DOHH2 (cell line): ENCODE results near the gene NOXA1.

Experiments
- H3F3A ChIP-seq: fragments of 200-600 bp; sonication (generic), shearing (Covaris generic); 2 replicates; pipeline ENCODE4 v1.6.0; 2016; ENCODE audit warnings: antibody characterized with exemption, mild to moderate bottlenecking; ENCODE audit not compliant: control insufficient read depth, insufficient read depth
- H3K27ac ChIP-seq: fragments of 200-600 bp; sonication (generic); 2 replicates; pipeline ENCODE4 v1.5.1; 2014; ENCODE audit warnings: low read depth, mild to moderate bottlenecking, low read length, moderate library complexity
- H3K27me3 ChIP-seq: fragments of 200-600 bp; sonication (generic); 2 replicates; pipeline ENCODE4 v1.6.1; 2014; ENCODE audit warnings: mild to moderate bottlenecking, low read length, mixed read lengths; ENCODE audit not compliant: control insufficient read depth
- H3K36me3 ChIP-seq: fragments of 200-600 bp; sonication (generic); 2 replicates; pipeline ENCODE4 v1.6.1; 2014; ENCODE audit warnings: mild to moderate bottlenecking, low read length, moderate library complexity, mixed read lengths; ENCODE audit not compliant: control insufficient read depth
- H3K4me1 ChIP-seq: fragments of 200-600 bp; sonication (generic); 2 replicates; pipeline ENCODE4 v1.6.1; 2014; ENCODE audit warnings: mild to moderate bottlenecking, low read length, mixed read lengths; ENCODE audit not compliant: control insufficient read depth
- H3K4me2 ChIP-seq: fragments of 200-600 bp; sonication (generic); 2 replicates; pipeline ENCODE4 v1.6.0; 2014; ENCODE audit warnings: mild to moderate bottlenecking, low read length, moderate library complexity
- H3K4me3 ChIP-seq: fragments of 200-600 bp; sonication (generic); 2 replicates; pipeline ENCODE4 v1.5.1; 2014; ENCODE audit warnings: mild to moderate bottlenecking, low read length, mixed read lengths
- H3K79me2 ChIP-seq: fragments of 200-600 bp; sonication (generic); 2 replicates; pipeline ENCODE4 v1.6.1; 2014; ENCODE audit warnings: mild to moderate bottlenecking, low read length, mixed read lengths; ENCODE audit not compliant: control insufficient read depth
- H3K9me2 ChIP-seq: fragments of 200-600 bp; sonication (generic); replicated peaks from 2 replicates; pipeline ENCODE4 v1.6.1; 2014; ENCODE audit warnings: mild to moderate bottlenecking, low read length, mixed read lengths; ENCODE audit not compliant: control insufficient read depth
- H3K9me3 ChIP-seq: fragments of 200-600 bp; sonication (generic); 2 replicates; pipeline ENCODE4 v1.6.1; 2014; ENCODE audit warnings: antibody characterized with exemption, low read length, mixed read lengths; ENCODE audit not compliant: control insufficient read depth, insufficient read depth
- H4K20me1 ChIP-seq: fragments of 200-600 bp; sonication (generic); 2 replicates; pipeline ENCODE4 v1.6.0; 2014; ENCODE audit warnings: low read depth, mild to moderate bottlenecking, antibody characterized with exemption, low read length, moderate library complexity; ENCODE audit not compliant: control insufficient read depth, insufficient read depth
- CTCF ChIP-seq: fragments of 200-600 bp; sonication (generic); IDR thresholded peaks from one replicate; pipeline ENCODE4 v1.5.1; 2014; ENCODE audit warnings: antibody characterized with exemption, mild to moderate bottlenecking, low read depth, low read length; ENCODE audit not compliant: poor library complexity, severe bottlenecking
- EZH2phosphoT487 ChIP-seq: fragments of 200-600 bp; sonication (generic); IDR thresholded peaks from 2 replicates; pipeline ENCODE4 v1.6.1; 2017; ENCODE audit warnings: borderline replicate concordance, mild to moderate bottlenecking, antibody characterized with exemption, low read length, moderate library complexity, mixed read lengths

Gene NOXA1

DNA sequence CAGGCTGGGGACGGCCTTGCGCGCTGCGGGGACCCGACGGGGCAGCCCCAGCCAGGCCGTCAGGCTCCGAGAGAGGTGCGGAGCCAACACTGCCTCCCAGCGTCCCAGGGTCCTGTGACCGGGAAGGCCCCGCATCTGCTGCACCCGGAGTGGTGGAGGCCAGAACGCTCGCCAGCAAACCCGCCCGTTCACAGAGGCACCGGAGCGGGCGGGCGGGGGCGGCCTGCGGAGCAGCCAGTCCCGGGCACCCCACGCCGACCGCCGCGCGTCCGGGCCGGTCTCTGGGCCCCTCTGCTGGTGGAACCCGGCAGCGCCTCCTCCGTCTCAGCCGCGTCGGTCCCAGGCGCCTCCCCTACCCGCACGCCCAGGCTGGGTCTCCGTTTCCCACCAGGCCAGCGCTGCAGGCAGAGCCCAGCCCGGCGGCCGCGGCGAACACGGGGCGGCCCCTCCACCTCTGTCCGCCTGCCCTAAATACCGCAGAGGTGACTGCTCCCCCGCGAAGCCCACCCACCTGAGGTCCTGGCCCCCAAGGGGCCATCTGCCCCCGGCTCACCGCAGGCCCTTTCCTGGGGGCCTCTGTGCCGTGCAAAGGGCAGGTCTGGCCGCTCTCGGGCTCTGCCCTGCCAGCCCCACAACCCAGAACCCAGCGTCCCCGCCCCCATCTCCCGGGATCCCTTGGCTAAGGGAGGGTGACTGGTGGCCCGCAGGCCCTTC lies 16.2 kb upstream of the NOXA1 start:
- Histone ChIP-seq H3K27me3 (peaks cover 11% of the 10 kb centered on the region), H3K4me1 (peaks cover 29% of the 10 kb centered on the region), H3K4me3 (no peak overlapping the region), H3K27ac (no peak overlapping the region), H3F3A (no peaks in the 10 kb centered on the region), H3K4me2 (no peak overlapping the region), H4K20me1 (peaks cover 4% of the 10 kb centered on the region; the same call in 1 of the 2 replicates), H3K36me3 (no peaks in the 10 kb centered on the region), H3K9me2 (no peaks in the 10 kb centered on the region), H3K9me3 (no peaks in the 10 kb centered on the region), H3K79me2 (no peaks in the 10 kb centered on the region)
- TF ChIP-seq EZH2phosphoT487 (no peak), CTCF (peak; percentile 46)

DNA sequence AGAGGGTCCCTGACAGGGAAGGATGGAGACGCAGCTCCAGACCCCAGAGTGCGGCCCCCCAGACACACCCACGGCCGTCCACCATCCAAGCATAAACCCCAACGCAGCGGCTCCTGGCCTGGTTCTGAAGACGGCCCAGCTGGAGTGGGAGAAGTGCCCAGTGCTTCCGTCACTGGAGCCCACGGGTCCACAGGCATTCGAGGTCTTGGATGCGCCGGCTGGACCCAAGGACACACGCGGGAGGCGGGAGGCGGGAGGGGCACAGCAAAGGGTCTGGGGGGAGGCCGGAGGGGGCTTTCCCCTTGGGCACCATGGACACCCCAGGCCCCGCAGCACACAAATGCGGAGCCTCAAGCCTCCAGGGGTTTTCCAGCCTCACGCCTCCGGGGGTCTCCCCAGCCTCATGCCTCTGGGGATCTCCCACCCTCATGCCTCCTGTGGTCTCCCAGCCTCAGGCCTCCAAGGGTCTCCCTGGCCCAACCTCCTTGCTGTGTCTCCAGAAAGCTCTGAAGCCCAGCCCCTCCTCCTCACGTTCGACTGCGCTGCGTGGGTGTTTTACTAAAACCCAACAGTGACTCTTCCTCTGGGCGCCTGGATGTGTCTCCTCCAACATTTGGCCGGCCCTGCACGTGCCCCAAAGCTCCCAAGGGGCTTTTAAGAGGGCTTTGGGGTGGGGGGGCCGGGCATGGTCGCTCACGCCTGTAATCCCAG lies 15.4 kb upstream of the NOXA1 start:
- peaks cover 4% of the 10 kb centered on the region for H3K79me2 ChIP-seq
- H3K4me2 ChIP-seq, result no peak overlapping the region
- H3K9me3 ChIP-seq, result no peaks in the 10 kb centered on the region
- no peak overlapping the region for H3K4me3 ChIP-seq
- TF ChIP-seq CTCF (no peak), EZH2phosphoT487 (no peak)
- peaks cover 36% of the 10 kb centered on the region for H3K4me1 ChIP-seq
- no peaks in the 10 kb centered on the region for H3K9me2 ChIP-seq
- H3K36me3 ChIP-seq, result no peaks in the 10 kb centered on the region
- peaks cover 11% of the 10 kb centered on the region for H3K27me3 ChIP-seq
- H3K27ac ChIP-seq, result no peak overlapping the region
- peaks cover 4% of the 10 kb centered on the region; the same call in 1 of the 2 replicates for H4K20me1 ChIP-seq
- H3F3A ChIP-seq, result peaks cover 2% of the 10 kb centered on the region; the same call in 1 of the 2 replicates

GRCh38 chr9:137408651-137409405 lies 14.4 kb upstream of the NOXA1 start:
- H3F3A ChIP-seq, result peaks cover 2% of the 10 kb centered on the region; the same call in 1 of the 2 replicates
- H3K4me2 ChIP-seq, result no peak overlapping the region
- peaks cover 47% of the 10 kb centered on the region for H3K4me1 ChIP-seq
- no peaks in the 10 kb centered on the region for H3K9me3 ChIP-seq
- no peaks in the 10 kb centered on the region for H3K36me3 ChIP-seq
- H4K20me1 ChIP-seq, result peaks cover 4% of the 10 kb centered on the region; the same call in 1 of the 2 replicates
- peaks cover 9% of the 10 kb centered on the region for H3K79me2 ChIP-seq
- H3K27me3 ChIP-seq, result peaks cover 11% of the 10 kb centered on the region
- TF ChIP-seq CTCF (no peak), EZH2phosphoT487 (no peak)
- H3K4me3 ChIP-seq, result no peak overlapping the region
- H3K27ac ChIP-seq, result no peak overlapping the region
- no peaks in the 10 kb centered on the region for H3K9me2 ChIP-seq
